ENCODE results near the gene DCTN1.

GRCh38 chr2:74373221-74373676, 6.9 kb downstream of the DCTN1 start:
- TF ChIP-seq CTCF (IDR thresholded peaks at IDR 0.05) (no peak), POLR2A (IDR thresholded peaks at IDR 0.05; ENCODE audit: low read depth) (no peak), EP300 (IDR thresholded peaks at IDR 0.05) (no peak), POLR2AphosphoS5 (IDR thresholded peaks at IDR 0.05) (no peak)

Measured in esophagus muscularis mucosa (tissue), 4 donors.